GM19035 (cell line): ENCODE results near the gene CFAP206.
"Not testable (repeated sequence)": the region's sequence is repeated elsewhere in the genome, so short reads cannot be mapped to it uniquely, and the experiment has no call there.

ENCODE experiments used
- ATAC-seq: cut with Tn5 transposase; IDR thresholded peaks from one replicate; pipeline ENCODE4 v1.9.1; 2021; ENCODE audit not compliant: unreplicated experiment

The CFAP206 gene

GRCh38 chr6:87419266-87419665 lies 11.5 kb downstream of the CFAP206 start:
- no peak for ATAC-seq

- ATAC-seq, result no peak
Measured at GRCh38 chr6:87420360-87420759, 12.6 kb downstream of the CFAP206 start.

GRCh38 chr6:87421576-87421975 lies 13.8 kb downstream of the CFAP206 start:
- no peak for ATAC-seq

- no peak for ATAC-seq
Measured at GRCh38 chr6:87426789-87427188, 19.0 kb downstream of the CFAP206 start.

GRCh38 chr6:87430499-87430898 lies 22.7 kb downstream of the CFAP206 start:
- no peak for ATAC-seq

GRCh38 chr6:87431263-87431662 lies 23.5 kb downstream of the CFAP206 start:
- ATAC-seq, result no peak

GRCh38 chr6:87436435-87436834 lies 28.7 kb downstream of the CFAP206 start:
- no peak for ATAC-seq

- no peak for ATAC-seq
Measured at GRCh38 chr6:87441711-87442110, 33.9 kb downstream of the CFAP206 start.

GRCh38 chr6:87444362-87444761 lies 36.6 kb downstream of the CFAP206 start:
- no peak for ATAC-seq

GRCh38 chr6:87465051-87465450 lies 57.3 kb downstream of the CFAP206 start:
- ATAC-seq, result no peak

GRCh38 chr6:87472525-87473418 lies 65.0 kb downstream of the CFAP206 start, which contains the start of gene SLC35A1:
Gene SLC35A1, plus strand, starts transcription at chr6:87472974. Its CDS starts 30 bp downstream, at chr6:87473004.
- ATAC-seq, result peak; percentile 97

GRCh38 chr6:87473419-87473903 lies 65.7 kb downstream of the CFAP206 start:
- peak; percentile 69 for ATAC-seq

GRCh38 chr6:87481931-87482330 lies 74.2 kb downstream of the CFAP206 start:
- no peak for ATAC-seq

- no peak for ATAC-seq
Measured at GRCh38 chr6:87482366-87482765, 74.6 kb downstream of the CFAP206 start.

GRCh38 chr6:87483929-87484328 lies 76.2 kb downstream of the CFAP206 start:
- ATAC-seq, result no peak

GRCh38 chr6:87484491-87484890 lies 76.7 kb downstream of the CFAP206 start:
- no peak for ATAC-seq

- no peak for ATAC-seq
Measured at GRCh38 chr6:87487555-87487954, 79.8 kb downstream of the CFAP206 start.

GRCh38 chr6:87489326-87489725 lies 81.6 kb downstream of the CFAP206 start:
- ATAC-seq, result not testable (repeated sequence)

- no peak for ATAC-seq
Measured at GRCh38 chr6:87494761-87495422, 87.1 kb downstream of the CFAP206 start.

- ATAC-seq, result no peak
Measured at GRCh38 chr6:87498048-87498447, 90.3 kb downstream of the CFAP206 start.

GRCh38 chr6:87501809-87502572 lies 94.2 kb downstream of the CFAP206 start:
- no peak for ATAC-seq
